HS-27A (cell line): ENCODE results near the gene KCNJ14.
"Not testable (repeated sequence)": the region's sequence is repeated elsewhere in the genome, so short reads cannot be mapped to it uniquely, and the experiment has no call there.

Experiments used
- DNase-seq: peaks from one replicate; pipeline ENCODE4 v3.0.0-alpha.2; 2012; ENCODE audit warnings: low read depth, missing footprints

Gene KCNJ14

GRCh38 chr19:48488478-48488877 lies 33.1 kb downstream of the KCNJ14 start:
- not testable (repeated sequence) for DNase-seq

- no peak for DNase-seq
These were observed 34.3 kb downstream of the KCNJ14 start for GRCh38 chr19:48489608-48490216.

GRCh38 chr19:48490981-48491792 lies 35.8 kb downstream of the KCNJ14 start:
- DNase-seq: no peak

- no peak for DNase-seq
These were observed 36.4 kb downstream of the KCNJ14 start for GRCh38 chr19:48491793-48492123.

- peak; percentile 99 for DNase-seq
These were observed 37.7 kb downstream of the KCNJ14 start for GRCh38 chr19:48492925-48493717.

GRCh38 chr19:48493718-48494401 lies 38.5 kb downstream of the KCNJ14 start:
- no peak for DNase-seq

GRCh38 chr19:48495396-48495795 lies 40.0 kb downstream of the KCNJ14 start:
- DNase-seq: no peak

GRCh38 chr19:48496959-48497727 lies 41.8 kb downstream of the KCNJ14 start:
- no peak for DNase-seq

GRCh38 chr19:48497728-48498594 lies 42.6 kb downstream of the KCNJ14 start:
- DNase-seq: no peak

- DNase-seq: no peak
These were observed 43.4 kb downstream of the KCNJ14 start for GRCh38 chr19:48498595-48499311.

- DNase-seq: no peak
These were observed 44.1 kb downstream of the KCNJ14 start for GRCh38 chr19:48499316-48500090.

- DNase-seq: no peak
These were observed 45.6 kb downstream of the KCNJ14 start for GRCh38 chr19:48500830-48501493.

- no peak for DNase-seq
These were observed 46.3 kb downstream of the KCNJ14 start for GRCh38 chr19:48501494-48502349.

- no peak for DNase-seq
These were observed 47.1 kb downstream of the KCNJ14 start for GRCh38 chr19:48502350-48503018.

GRCh38 chr19:48506138-48506733 lies 50.9 kb downstream of the KCNJ14 start:
- no peak for DNase-seq

GRCh38 chr19:48507911-48508439 lies 52.6 kb downstream of the KCNJ14 start:
- no peak for DNase-seq
